Glutamatergic neuron (in vitro differentiated cells): ENCODE measurements around the gene GSDME. TPM values are rescaled to one million over a fixed set of nuclear protein-coding genes. Genes with fewer than 3 reads are reported as not detected.

Experiments used
- DNase-seq: peaks from one replicate; pipeline ENCODE4 v3.0.0; 2022
- H3K27ac Mint-ChIP-seq: one replicate; pipeline ENCODE4 v1.8.0; 2020; ENCODE audit warnings: mild to moderate bottlenecking, mixed read lengths, inconsistent platforms; ENCODE audit not compliant: unreplicated experiment
- H3K27me3 Mint-ChIP-seq: one replicate; pipeline ENCODE4 v1.8.0; 2020; ENCODE audit warnings: mild to moderate bottlenecking, moderate library complexity, mixed read lengths, inconsistent platforms; ENCODE audit not compliant: unreplicated experiment
- H3K36me3 Mint-ChIP-seq: one replicate; pipeline ENCODE4 v1.8.0; 2020; ENCODE audit warnings: mild to moderate bottlenecking, mixed read lengths, inconsistent platforms; ENCODE audit not compliant: unreplicated experiment
- H3K4me1 Mint-ChIP-seq: one replicate; pipeline ENCODE4 v1.8.0; 2020; ENCODE audit warnings: mild to moderate bottlenecking, low read depth, mixed read lengths, inconsistent platforms; ENCODE audit not compliant: unreplicated experiment
- H3K4me3 Mint-ChIP-seq: one replicate; pipeline ENCODE4 v1.8.0; 2020; ENCODE audit warnings: mild to moderate bottlenecking, mixed read lengths, inconsistent platforms; ENCODE audit not compliant: unreplicated experiment
- H3K9me3 Mint-ChIP-seq: one replicate; pipeline ENCODE4 v1.8.0; 2020; ENCODE audit warnings: mild to moderate bottlenecking, moderate library complexity, mixed read lengths, inconsistent platforms; ENCODE audit not compliant: unreplicated experiment
- CTCF ChIP-seq: fragments of 200-600 bp; sonication (generic); IDR thresholded peaks from one replicate; pipeline ENCODE4 v1.5.0; 2021; ENCODE audit not compliant: partially characterized antibody, unreplicated experiment
- total RNA-seq: library from RNA; stranded (reverse); fragmentation: NEBNext Ultra II Directional; extraction: Animal tissue kit (Norgen Biotek cat#: 25700); gene quantifications from one replicate; pipeline ENCODE4 v1.2.1, GENCODE V29; 2021; ENCODE audit not compliant: unreplicated experiment

GSDME gene
- total RNA-seq, 1 donor from 2014 or later: 12.7 TPM

- peaks cover 30% of the 10 kb centered on the region for H3K4me1 Mint-ChIP-seq
- H3K9me3 Mint-ChIP-seq: peaks cover 7% of the 10 kb centered on the region
- DNase-seq: no peak
- no peak overlapping the region for H3K4me3 Mint-ChIP-seq
- no peaks in the 10 kb centered on the region for H3K36me3 Mint-ChIP-seq
- TF ChIP-seq CTCF: no peak
- H3K27ac Mint-ChIP-seq: no peak overlapping the region
- peaks cover 2% of the 10 kb centered on the region for H3K27me3 Mint-ChIP-seq
Measured at GRCh38 chr7:24722386-24723177, 34.7 kb downstream of the GSDME start.

GRCh38 chr7:24721481-24722001 is 35.7 kb downstream of the GSDME start:
- H3K9me3 Mint-ChIP-seq: peaks cover 7% of the 10 kb centered on the region
- DNase-seq: no peak
- H3K4me1 Mint-ChIP-seq: peaks cover 24% of the 10 kb centered on the region
- H3K27ac Mint-ChIP-seq: no peak overlapping the region
- TF ChIP-seq CTCF: no peak
- H3K27me3 Mint-ChIP-seq: peaks cover 2% of the 10 kb centered on the region
- H3K36me3 Mint-ChIP-seq: no peaks in the 10 kb centered on the region
- H3K4me3 Mint-ChIP-seq: no peak overlapping the region

GRCh38 chr7:24720283-24720682 is 37.0 kb downstream of the GSDME start:
- Mint-ChIP-seq H3K36me3 (no peaks in the 10 kb centered on the region), H3K27me3 (peaks cover 5% of the 10 kb centered on the region), H3K4me3 (no peak overlapping the region), H3K27ac (no peak overlapping the region), H3K9me3 (peaks cover 4% of the 10 kb centered on the region), H3K4me1 (peaks cover 19% of the 10 kb centered on the region)
- no peak for TF ChIP-seq CTCF
- no peak for DNase-seq

GRCh38 chr7:24718977-24719491 is 38.2 kb downstream of the GSDME start:
- H3K27me3 Mint-ChIP-seq: peaks cover 5% of the 10 kb centered on the region
- no peaks in the 10 kb centered on the region for H3K36me3 Mint-ChIP-seq
- DNase-seq: no peak
- peaks cover 2% of the 10 kb centered on the region for H3K9me3 Mint-ChIP-seq
- H3K4me1 Mint-ChIP-seq: peaks cover 16% of the 10 kb centered on the region
- H3K27ac Mint-ChIP-seq: no peak overlapping the region
- TF ChIP-seq CTCF: no peak
- no peak overlapping the region for H3K4me3 Mint-ChIP-seq

- H3K36me3 Mint-ChIP-seq: no peaks in the 10 kb centered on the region
- no peak overlapping the region for H3K4me3 Mint-ChIP-seq
- no peak for TF ChIP-seq CTCF
- H3K27me3 Mint-ChIP-seq: peaks cover 6% of the 10 kb centered on the region
- DNase-seq: no peak
- H3K9me3 Mint-ChIP-seq: peaks cover 2% of the 10 kb centered on the region
- H3K27ac Mint-ChIP-seq: no peak overlapping the region
- peaks cover 11% of the 10 kb centered on the region for H3K4me1 Mint-ChIP-seq
Measured at GRCh38 chr7:24718431-24718831, 38.8 kb downstream of the GSDME start.
